HEK293 (cell line): ENCODE measurements around the gene CAV1.

Experiments
- CTCF ChIA-PET: fragments of 350-600 bp; formaldehyde crosslinking; extraction: SDS; loops from one replicate; lab custom pipeline; 2021; ENCODE audit warnings: antibody characterized with exemption; lab: Yijun Ruan, JAX
- POLR2A ChIA-PET: fragments of 300-600 bp; formaldehyde crosslinking; extraction: SDS; loops from one replicate; lab custom pipeline; 2020; ENCODE audit warnings: antibody characterized with exemption, inconsistent platforms; lab: Yijun Ruan, JAX
- H3K27ac ChIP-seq: fragments of 200-500 bp; sonication (Bioruptor generic); 2 replicates; pipeline ENCODE4 v1.5.1; 2014; ENCODE audit warnings: low read depth, low read length, control low read depth, inconsistent platforms; ENCODE audit errors: extremely low read depth
- H3K36me3 ChIP-seq, 2 experiments: fragments of 200-500 bp in 1 of 2; sonication (Bioruptor generic) in 1 of 2; 1 replicate in 1 of 2; 2 replicates in 1 of 2; pipeline ENCODE4 v1.5.1; 2014 to 2017; ENCODE audit warnings: inconsistent platforms in 2 of 2, low read length in 2 of 2; ENCODE audit not compliant: control insufficient read depth in 2 of 2, insufficient read depth in 1 of 2
- H3K4me1 ChIP-seq: fragments of 200-500 bp; sonication (Bioruptor generic); 2 replicates; pipeline ENCODE4 v1.5.1; 2014; ENCODE audit warnings: mild to moderate bottlenecking, low read length, inconsistent platforms; ENCODE audit not compliant: control insufficient read depth, insufficient read depth
- H3K4me3 ChIP-seq: 2 replicates; pipeline ENCODE4 v1.5.1; 2011; ENCODE audit warnings: low read depth, mild to moderate bottlenecking, control low read depth, low read length, moderate library complexity
- H3K9me3 ChIP-seq: fragments of 200-500 bp; sonication (Bioruptor generic); 2 replicates; pipeline ENCODE4 v1.5.1; 2014; ENCODE audit warnings: low read depth, low read length, inconsistent platforms; ENCODE audit not compliant: control insufficient read depth, insufficient read depth
- EGR2 ChIP-seq: fragments of 450-650 bp; formaldehyde crosslinking; IDR thresholded peaks from 2 replicates; pipeline ENCODE4 v1.5.1; 2016; ENCODE audit warnings: low read depth, missing biosample characterization, missing genetic modification characterization
- HOXA7 ChIP-seq: sonication (generic); formaldehyde crosslinking; IDR thresholded peaks from 2 replicates; pipeline ENCODE4 v1.8.1; 2022; ENCODE audit warnings: missing genetic modification reagents, borderline replicate concordance
- PRDM1 ChIP-seq: fragments of 450-650 bp; formaldehyde crosslinking; IDR thresholded peaks from 2 replicates; pipeline ENCODE4; 2016; ENCODE audit warnings: missing biosample characterization, missing genetic modification characterization
- ZNF169 ChIP-seq: fragments of 450-650 bp; formaldehyde crosslinking; IDR thresholded peaks from 2 replicates; pipeline ENCODE4 v1.5.1; 2016; ENCODE audit warnings: missing biosample characterization, missing genetic modification characterization
- ZNF19 ChIP-seq: fragments of 450-650 bp; formaldehyde crosslinking; IDR thresholded peaks from 2 replicates; pipeline ENCODE4; 2016; ENCODE audit warnings: missing biosample characterization, missing genetic modification characterization, low read depth
- ZNF274 ChIP-seq, 2 experiments: fragments of 200-500 bp in 1 of 2; fragments of 450-650 bp in 1 of 2; sonication (Bioruptor generic) in 1 of 2; formaldehyde crosslinking in 1 of 2; IDR thresholded peaks; 2 replicates each; pipeline versions ENCODE4 v1.5.1 to v1.6.1; 2014 to 2016; ENCODE audit warnings: borderline replicate concordance in 1 of 2, inconsistent platforms in 1 of 2, low read length in 1 of 2, missing biosample characterization in 1 of 2, missing genetic modification characterization in 1 of 2
- ZNF302 ChIP-seq: fragments of 450-650 bp; formaldehyde crosslinking; IDR thresholded peaks from 2 replicates; pipeline ENCODE4 v1.5.1; 2016; ENCODE audit warnings: missing biosample characterization, missing genetic modification characterization, low read depth
- ZNF366 ChIP-seq: fragments of 450-650 bp; formaldehyde crosslinking; conservative IDR thresholded peaks from 2 replicates; pipeline ENCODE4 v1.5.1; 2016; ENCODE audit warnings: missing biosample characterization, missing genetic modification characterization
- ZNF510 ChIP-seq: fragments of 450-650 bp; formaldehyde crosslinking; IDR thresholded peaks from 2 replicates; pipeline ENCODE4 v1.5.1; 2018; ENCODE audit warnings: mild to moderate bottlenecking, missing genetic modification characterization, missing biosample characterization; ENCODE audit not compliant: insufficient replicate concordance
- ZNF548 ChIP-seq: fragments of 450-650 bp; formaldehyde crosslinking; IDR thresholded peaks from 2 replicates; pipeline ENCODE4 v1.5.1; 2016; ENCODE audit warnings: missing biosample characterization, missing genetic modification characterization
- ZNF670 ChIP-seq: fragments of 450-650 bp; formaldehyde crosslinking; IDR thresholded peaks from 2 replicates; pipeline ENCODE4 v1.5.1; 2016; ENCODE audit warnings: missing biosample characterization, missing genetic modification characterization, low read depth
- TF ChIP-seq, protein P1 (sequence below): fragments of 450-650 bp; formaldehyde crosslinking; IDR thresholded peaks from 2 replicates; pipeline ENCODE4 v1.5.1; 2016; ENCODE audit warnings: missing biosample characterization, missing genetic modification characterization
- TF ChIP-seq, protein P2 (sequence below): fragments of 450-650 bp; formaldehyde crosslinking; IDR thresholded peaks from 2 replicates; pipeline ENCODE4 v1.5.1; 2017; ENCODE audit warnings: missing biosample characterization, missing genetic modification characterization
- TF ChIP-seq, protein P3 (sequence below): fragments of 450-650 bp; formaldehyde crosslinking; IDR thresholded peaks from 2 replicates; pipeline ENCODE4 v1.5.1; 2016; ENCODE audit warnings: missing biosample characterization, missing genetic modification characterization

Gene CAV1

DNA sequence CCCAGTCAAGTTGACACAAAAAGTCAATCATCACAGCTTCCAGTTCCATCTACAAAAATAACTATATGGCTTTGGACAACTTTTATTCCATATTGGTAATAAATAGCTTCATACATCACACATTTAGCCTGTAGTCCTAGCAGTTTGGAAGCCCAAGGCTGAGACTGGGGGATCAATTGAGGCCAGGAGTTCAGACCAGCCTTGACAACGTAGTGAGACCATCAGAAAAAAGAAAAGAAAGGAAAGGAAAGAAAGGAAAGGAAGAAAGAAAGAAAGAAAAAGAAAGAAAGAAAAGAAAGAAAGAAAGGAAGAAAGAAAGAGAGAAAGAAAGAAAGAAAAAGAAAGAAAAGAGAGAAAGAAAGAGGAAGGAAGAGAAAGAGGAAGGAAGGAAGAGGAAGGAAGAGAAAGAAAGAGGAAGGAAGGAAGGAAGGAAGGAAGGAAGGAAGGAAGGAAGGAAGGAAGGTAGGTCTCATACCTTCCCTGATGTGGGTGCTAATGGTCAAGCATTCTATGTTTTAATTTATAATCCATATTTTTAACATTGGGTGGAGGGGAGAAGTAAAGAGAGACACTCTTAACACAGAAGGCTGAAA, 37.8 kb downstream of the CAV1 start:
- Histone ChIP-seq H3K9me3 (no peaks in the 10 kb centered on the region), H3K36me3 (no peaks in the 10 kb centered on the region), H3K27ac (no peak overlapping the region), H3K4me1 (peaks cover 8% of the 10 kb centered on the region), H3K4me3 (no peak overlapping the region)
- CTCF ChIA-PET, result interaction anchor here (0.8 to 2.1 kb wide), 2 partner anchors 28 to 36 kb away, joined by 3 to 10 read pairs; no protein-coding TSS in a partner anchor
- TF ChIP-seq ZNF670 (tag by site-specific recombination) (no peak), ZNF366 (tag by site-specific recombination) (peak; percentile 90), ZNF274 (IDR thresholded peaks at IDR 0.05; ENCODE audit: low read length) (no peak), ZNF274 (tag by site-specific recombination; IDR thresholded peaks at IDR 0.05; ENCODE audit: borderline replicate concordance) (no peak), ZNF169 (tag by site-specific recombination) (no peak)
- POLR2A ChIA-PET, result no interaction called here

DNA sequence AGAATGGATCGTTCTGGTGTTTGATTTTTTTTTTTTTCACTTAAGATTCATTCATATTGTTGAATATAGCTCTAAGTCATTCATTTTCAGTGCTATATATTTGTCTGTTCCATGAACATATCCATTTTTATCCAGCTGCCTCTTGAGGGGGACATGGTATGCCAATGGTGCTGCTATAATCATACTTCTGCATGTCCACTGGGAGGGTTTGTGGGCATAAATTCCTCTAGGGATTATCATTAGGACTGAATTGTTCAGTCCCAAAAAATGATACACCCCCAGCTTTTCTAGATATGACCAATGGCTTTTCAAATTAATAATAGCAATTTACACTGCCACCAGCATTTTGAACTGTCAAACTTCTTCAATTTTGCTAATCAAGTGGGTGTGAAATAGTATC, 41.1 kb downstream of the CAV1 start:
- ChIA-PET POLR2A (no interaction called here), CTCF (interaction anchor here (0.6 to 0.7 kb wide), 4 partner anchors 43 to 305 kb away, joined by 3 to 7 read pairs (median 4); no protein-coding TSS in a partner anchor)
- Histone ChIP-seq H3K36me3 (no peaks in the 10 kb centered on the region), H3K9me3 (no peaks in the 10 kb centered on the region), H3K4me3 (no peak overlapping the region), H3K27ac (no peak overlapping the region), H3K4me1 (no peaks in the 10 kb centered on the region)
- no peak for TF ChIP-seq ZNF548 (tag by site-specific recombination)
- TF ChIP-seq, protein P1, sequence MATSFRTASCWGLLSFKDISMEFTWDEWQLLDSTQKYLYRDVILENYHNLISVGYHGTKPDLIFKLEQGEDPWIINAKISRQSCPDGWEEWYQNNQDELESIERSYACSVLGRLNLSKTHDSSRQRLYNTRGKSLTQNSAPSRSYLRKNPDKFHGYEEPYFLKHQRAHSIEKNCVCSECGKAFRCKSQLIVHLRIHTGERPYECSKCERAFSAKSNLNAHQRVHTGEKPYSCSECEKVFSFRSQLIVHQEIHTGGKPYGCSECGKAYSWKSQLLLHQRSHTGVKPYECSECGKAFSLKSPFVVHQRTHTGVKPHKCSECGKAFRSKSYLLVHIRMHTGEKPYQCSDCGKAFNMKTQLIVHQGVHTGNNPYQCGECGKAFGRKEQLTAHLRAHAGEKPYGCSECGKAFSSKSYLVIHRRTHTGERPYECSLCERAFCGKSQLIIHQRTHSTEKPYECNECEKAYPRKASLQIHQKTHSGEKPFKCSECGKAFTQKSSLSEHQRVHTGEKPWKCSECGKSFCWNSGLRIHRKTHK (tag by site-specific recombination), result no peak
- TF ChIP-seq EGR2, result no peak
- no peak for TF ChIP-seq ZNF302 (tag by site-specific recombination)
- TF ChIP-seq, protein P2, sequence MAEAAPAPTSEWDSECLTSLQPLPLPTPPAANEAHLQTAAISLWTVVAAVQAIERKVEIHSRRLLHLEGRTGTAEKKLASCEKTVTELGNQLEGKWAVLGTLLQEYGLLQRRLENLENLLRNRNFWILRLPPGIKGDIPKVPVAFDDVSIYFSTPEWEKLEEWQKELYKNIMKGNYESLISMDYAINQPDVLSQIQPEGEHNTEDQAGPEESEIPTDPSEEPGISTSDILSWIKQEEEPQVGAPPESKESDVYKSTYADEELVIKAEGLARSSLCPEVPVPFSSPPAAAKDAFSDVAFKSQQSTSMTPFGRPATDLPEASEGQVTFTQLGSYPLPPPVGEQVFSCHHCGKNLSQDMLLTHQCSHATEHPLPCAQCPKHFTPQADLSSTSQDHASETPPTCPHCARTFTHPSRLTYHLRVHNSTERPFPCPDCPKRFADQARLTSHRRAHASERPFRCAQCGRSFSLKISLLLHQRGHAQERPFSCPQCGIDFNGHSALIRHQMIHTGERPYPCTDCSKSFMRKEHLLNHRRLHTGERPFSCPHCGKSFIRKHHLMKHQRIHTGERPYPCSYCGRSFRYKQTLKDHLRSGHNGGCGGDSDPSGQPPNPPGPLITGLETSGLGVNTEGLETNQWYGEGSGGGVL, result no peak
- no peak for TF ChIP-seq ZNF19 (tag by site-specific recombination)
- no peak for TF ChIP-seq ZNF510 (tag by site-specific recombination)
- TF ChIP-seq HOXA7 (CRISPR knock-in tag), result no peak

DNA sequence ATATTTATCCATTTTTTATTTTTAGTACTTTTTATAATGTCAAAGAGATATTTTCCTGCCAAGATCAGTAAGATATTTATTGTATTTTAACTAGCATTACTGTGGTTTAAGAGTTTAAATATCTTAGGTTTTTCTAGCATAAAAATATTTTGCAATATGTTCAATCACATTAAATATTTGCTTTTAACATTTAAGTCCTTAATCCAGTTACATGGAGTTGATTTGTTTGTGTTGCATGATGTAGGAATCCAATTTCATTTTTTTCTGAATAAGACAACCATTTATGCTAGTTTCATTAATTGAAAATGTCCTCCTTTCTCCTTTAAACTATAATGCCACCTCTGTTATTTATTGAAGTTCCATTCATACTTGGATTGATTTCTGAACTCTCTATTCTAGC, 41.8 kb downstream of the CAV1 start:
- no peaks in the 10 kb centered on the region for H3K36me3 ChIP-seq
- no peaks in the 10 kb centered on the region for H3K9me3 ChIP-seq
- ChIA-PET CTCF (no interaction called here), POLR2A (no interaction called here)
- H3K4me3 ChIP-seq, result no peak overlapping the region
- TF ChIP-seq, protein P3, sequence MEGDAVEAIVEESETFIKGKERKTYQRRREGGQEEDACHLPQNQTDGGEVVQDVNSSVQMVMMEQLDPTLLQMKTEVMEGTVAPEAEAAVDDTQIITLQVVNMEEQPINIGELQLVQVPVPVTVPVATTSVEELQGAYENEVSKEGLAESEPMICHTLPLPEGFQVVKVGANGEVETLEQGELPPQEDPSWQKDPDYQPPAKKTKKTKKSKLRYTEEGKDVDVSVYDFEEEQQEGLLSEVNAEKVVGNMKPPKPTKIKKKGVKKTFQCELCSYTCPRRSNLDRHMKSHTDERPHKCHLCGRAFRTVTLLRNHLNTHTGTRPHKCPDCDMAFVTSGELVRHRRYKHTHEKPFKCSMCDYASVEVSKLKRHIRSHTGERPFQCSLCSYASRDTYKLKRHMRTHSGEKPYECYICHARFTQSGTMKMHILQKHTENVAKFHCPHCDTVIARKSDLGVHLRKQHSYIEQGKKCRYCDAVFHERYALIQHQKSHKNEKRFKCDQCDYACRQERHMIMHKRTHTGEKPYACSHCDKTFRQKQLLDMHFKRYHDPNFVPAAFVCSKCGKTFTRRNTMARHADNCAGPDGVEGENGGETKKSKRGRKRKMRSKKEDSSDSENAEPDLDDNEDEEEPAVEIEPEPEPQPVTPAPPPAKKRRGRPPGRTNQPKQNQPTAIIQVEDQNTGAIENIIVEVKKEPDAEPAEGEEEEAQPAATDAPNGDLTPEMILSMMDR (tag by site-specific recombination), result no peak
- TF ChIP-seq PRDM1, result 0 out of 2 replicates have a peak, but pooled peaks have one; percentile 5
- no peaks in the 10 kb centered on the region for H3K4me1 ChIP-seq
- no peak overlapping the region for H3K27ac ChIP-seq
